Neural cell (in vitro differentiated cells): ENCODE measurements around the gene IGF2BP2. TPM values are rescaled to one million over a fixed set of nuclear protein-coding genes. Genes with fewer than 3 reads are reported as not detected.
"Not testable (repeated sequence)": the region's sequence is repeated elsewhere in the genome, so short reads cannot be mapped to it uniquely, and the experiment has no call there.

ENCODE experiments used
- H2AFZ ChIP-seq: fragments of 200-600, 300-800 bp; sonication (generic), shearing (Covaris generic); 2 replicates; pipeline ENCODE4 v1.6.0; 2014; ENCODE audit warnings: low read depth, mild to moderate bottlenecking, antibody characterized with exemption, low read length, moderate library complexity
- H3F3A ChIP-seq: fragments of 200-600 bp; shearing (Covaris generic); 2 replicates; pipeline ENCODE4 v1.6.1; 2016; ENCODE audit warnings: mild to moderate bottlenecking, moderate library complexity, mixed read lengths, antibody characterized with exemption, low read length; ENCODE audit not compliant: insufficient read depth, poor library complexity, severe bottlenecking
- H3K27ac ChIP-seq: fragments of 200-600, 300-800 bp; sonication (generic), shearing (Covaris generic); 2 replicates; pipeline ENCODE4 v1.5.1; 2014; ENCODE audit warnings: mild to moderate bottlenecking, low read length, moderate library complexity
- H3K27me3 ChIP-seq: fragments of 300-800, 200-600 bp; sonication (generic), shearing (Covaris generic); 2 replicates; pipeline ENCODE4 v1.6.0; 2014; ENCODE audit warnings: mild to moderate bottlenecking, low read depth, low read length, moderate library complexity; ENCODE audit not compliant: insufficient read depth
- H3K36me3 ChIP-seq: fragments of 300-800, 200-600 bp; sonication (generic), shearing (Covaris generic); 2 replicates; pipeline ENCODE4 v1.5.1; 2014; ENCODE audit warnings: mild to moderate bottlenecking, antibody characterized with exemption, low read length, moderate library complexity; ENCODE audit not compliant: insufficient read depth
- H3K4me2 ChIP-seq: fragments of 300-800, 200-600 bp; sonication (generic), shearing (Covaris generic); 2 replicates; pipeline ENCODE4 v1.6.0; 2014; ENCODE audit warnings: mild to moderate bottlenecking, low read length
- H3K4me3 ChIP-seq: fragments of 300-800, 200-600 bp; sonication (generic), shearing (Covaris generic); 2 replicates; pipeline ENCODE4 v1.5.1; 2014; ENCODE audit warnings: mild to moderate bottlenecking, low read length, moderate library complexity
- H3K79me2 ChIP-seq: fragments of 200-600 bp; shearing (Covaris generic); replicated peaks from 2 replicates; pipeline ENCODE4 v1.6.0; 2014; ENCODE audit warnings: mild to moderate bottlenecking, low read length, moderate library complexity; ENCODE audit not compliant: insufficient read depth
- H3K9ac ChIP-seq: fragments of 300-800, 200-600 bp; sonication (generic), shearing (Covaris generic); 2 replicates; pipeline ENCODE4 v1.6.1; 2016; ENCODE audit warnings: mild to moderate bottlenecking, low read length, mixed read lengths
- H3K9me2 ChIP-seq: fragments of 200-600 bp; shearing (Covaris generic); 2 replicates; pipeline ENCODE4 v1.6.1; 2016; ENCODE audit warnings: mild to moderate bottlenecking, low read length, mixed read lengths; ENCODE audit not compliant: insufficient read depth
- H3K9me3 ChIP-seq: fragments of 200-600, 300-800 bp; sonication (generic), shearing (Covaris generic); 2 replicates; pipeline ENCODE4 v1.6.1; 2016; ENCODE audit warnings: mild to moderate bottlenecking, mixed run types, low read length, moderate library complexity, mixed read lengths
- H4K20me1 ChIP-seq: fragments of 200-600 bp; shearing (Covaris generic); 2 replicates; pipeline ENCODE4 v1.6.1; 2016; ENCODE audit warnings: mild to moderate bottlenecking, mixed run types; ENCODE audit not compliant: insufficient read depth
- RAD21 ChIP-seq: fragments of 450-650 bp; conservative IDR thresholded peaks from 2 replicates; pipeline ENCODE4 v1.6.1; 2014; ENCODE audit warnings: antibody characterized with exemption, mild to moderate bottlenecking, moderate library complexity
- SMC3 ChIP-seq: fragments of 450-650 bp; conservative IDR thresholded peaks from 2 replicates; pipeline ENCODE4 v1.6.1; 2014; ENCODE audit warnings: antibody characterized with exemption, mild to moderate bottlenecking, moderate library complexity; ENCODE audit not compliant: poor library complexity
- TAF1 ChIP-seq: IDR thresholded peaks from 2 replicates; pipeline ENCODE4 v1.6.1; 2012; ENCODE audit warnings: low read depth
- polyA plus RNA-seq: library from polyadenylated mRNA; depleted of rRNA; stranded (reverse); fragments of >200 nt; gene quantifications from 2 replicates; pipeline ENCODE4 v1.2.3, GENCODE V29; 2014
- TF ChIP-seq, protein P1 (sequence below): fragments of 450-650 bp; IDR thresholded peaks from 2 replicates; pipeline ENCODE4 v1.5.1; 2014; ENCODE audit warnings: antibody characterized with exemption, mild to moderate bottlenecking, moderate library complexity; ENCODE audit not compliant: poor library complexity, severe bottlenecking
- TF ChIP-seq, protein P2 (sequence below): IDR thresholded peaks from 2 replicates; pipeline ENCODE4 v1.6.1; 2012; ENCODE audit warnings: borderline replicate concordance

Gene IGF2BP2
- polyA plus RNA-seq, 1 donor from 2014 or later, result 46.6 TPM

DNA sequence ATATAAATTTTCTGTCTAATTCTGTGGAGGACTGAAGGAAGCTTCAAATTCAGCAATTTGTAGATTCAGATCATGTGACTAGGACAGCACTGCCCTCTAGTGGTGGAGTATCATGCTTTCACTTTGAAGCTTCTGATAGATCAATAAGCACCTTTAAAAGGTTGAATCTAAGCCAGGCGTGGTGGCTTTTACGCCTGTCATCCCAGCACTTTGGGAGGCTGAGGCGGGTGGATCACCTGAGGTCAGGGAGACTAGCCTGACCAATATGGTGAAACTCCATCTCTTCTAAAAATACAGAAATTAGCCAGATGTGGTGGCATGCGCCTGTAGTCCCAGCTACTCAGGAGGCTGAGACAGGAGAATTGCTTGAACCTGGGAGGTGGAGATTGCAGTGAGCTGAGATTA is 56.3 kb downstream of the IGF2BP2 start:
- not testable (repeated sequence) for H3K9me2 ChIP-seq, H3F3A ChIP-seq, H3K27me3 ChIP-seq, H3K9me3 ChIP-seq, H3K9ac ChIP-seq, H3K4me3 ChIP-seq, H2AFZ ChIP-seq, H3K4me2 ChIP-seq, H3K27ac ChIP-seq, H3K36me3 ChIP-seq
- TF ChIP-seq, protein P1, sequence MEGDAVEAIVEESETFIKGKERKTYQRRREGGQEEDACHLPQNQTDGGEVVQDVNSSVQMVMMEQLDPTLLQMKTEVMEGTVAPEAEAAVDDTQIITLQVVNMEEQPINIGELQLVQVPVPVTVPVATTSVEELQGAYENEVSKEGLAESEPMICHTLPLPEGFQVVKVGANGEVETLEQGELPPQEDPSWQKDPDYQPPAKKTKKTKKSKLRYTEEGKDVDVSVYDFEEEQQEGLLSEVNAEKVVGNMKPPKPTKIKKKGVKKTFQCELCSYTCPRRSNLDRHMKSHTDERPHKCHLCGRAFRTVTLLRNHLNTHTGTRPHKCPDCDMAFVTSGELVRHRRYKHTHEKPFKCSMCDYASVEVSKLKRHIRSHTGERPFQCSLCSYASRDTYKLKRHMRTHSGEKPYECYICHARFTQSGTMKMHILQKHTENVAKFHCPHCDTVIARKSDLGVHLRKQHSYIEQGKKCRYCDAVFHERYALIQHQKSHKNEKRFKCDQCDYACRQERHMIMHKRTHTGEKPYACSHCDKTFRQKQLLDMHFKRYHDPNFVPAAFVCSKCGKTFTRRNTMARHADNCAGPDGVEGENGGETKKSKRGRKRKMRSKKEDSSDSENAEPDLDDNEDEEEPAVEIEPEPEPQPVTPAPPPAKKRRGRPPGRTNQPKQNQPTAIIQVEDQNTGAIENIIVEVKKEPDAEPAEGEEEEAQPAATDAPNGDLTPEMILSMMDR, result peak; percentile 52
- Histone ChIP-seq H3K79me2 (peaks cover 96% of the 10 kb centered on the region), H4K20me1 (peaks cover 20% of the 10 kb centered on the region)

DNA sequence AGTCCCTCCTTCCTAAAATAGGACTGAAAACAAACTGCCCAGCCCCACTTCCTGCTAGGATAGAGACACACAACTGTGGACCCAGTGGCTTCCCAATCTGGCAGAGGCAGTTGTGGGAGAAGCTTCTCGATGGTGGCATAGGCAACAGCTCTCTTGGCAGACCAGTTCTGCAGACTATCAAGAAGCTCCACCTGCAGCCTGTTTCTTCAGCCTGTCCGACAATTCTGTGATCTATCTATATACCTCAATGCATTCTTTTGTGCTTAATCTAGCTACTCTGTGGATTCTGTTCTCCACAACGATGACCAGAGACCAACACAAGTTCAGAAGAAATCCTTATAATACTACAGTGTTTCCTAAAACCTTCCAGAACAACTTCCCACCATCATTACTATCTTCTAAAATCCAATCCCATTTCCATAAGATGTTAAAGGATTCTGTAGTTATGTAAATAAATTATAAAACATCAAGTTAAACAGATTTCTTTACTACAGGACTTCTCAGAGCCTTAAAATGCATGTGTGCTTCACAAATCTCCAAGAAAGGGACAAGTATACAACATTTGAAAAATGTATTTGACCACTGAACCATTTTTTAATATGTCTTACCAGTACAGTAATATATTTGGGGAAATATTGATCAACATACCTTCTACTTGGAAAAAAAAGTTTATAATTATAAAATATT is 57.7 kb downstream of the IGF2BP2 start:
- Histone ChIP-seq H4K20me1 (peaks cover 17% of the 10 kb centered on the region), H3K79me2 (peaks cover 99% of the 10 kb centered on the region)
- TF ChIP-seq RAD21, result no peak
- TF ChIP-seq, protein P1, result no peak
- no peak for TF ChIP-seq SMC3
- no peak for TF ChIP-seq TAF1
- TF ChIP-seq, protein P2, sequence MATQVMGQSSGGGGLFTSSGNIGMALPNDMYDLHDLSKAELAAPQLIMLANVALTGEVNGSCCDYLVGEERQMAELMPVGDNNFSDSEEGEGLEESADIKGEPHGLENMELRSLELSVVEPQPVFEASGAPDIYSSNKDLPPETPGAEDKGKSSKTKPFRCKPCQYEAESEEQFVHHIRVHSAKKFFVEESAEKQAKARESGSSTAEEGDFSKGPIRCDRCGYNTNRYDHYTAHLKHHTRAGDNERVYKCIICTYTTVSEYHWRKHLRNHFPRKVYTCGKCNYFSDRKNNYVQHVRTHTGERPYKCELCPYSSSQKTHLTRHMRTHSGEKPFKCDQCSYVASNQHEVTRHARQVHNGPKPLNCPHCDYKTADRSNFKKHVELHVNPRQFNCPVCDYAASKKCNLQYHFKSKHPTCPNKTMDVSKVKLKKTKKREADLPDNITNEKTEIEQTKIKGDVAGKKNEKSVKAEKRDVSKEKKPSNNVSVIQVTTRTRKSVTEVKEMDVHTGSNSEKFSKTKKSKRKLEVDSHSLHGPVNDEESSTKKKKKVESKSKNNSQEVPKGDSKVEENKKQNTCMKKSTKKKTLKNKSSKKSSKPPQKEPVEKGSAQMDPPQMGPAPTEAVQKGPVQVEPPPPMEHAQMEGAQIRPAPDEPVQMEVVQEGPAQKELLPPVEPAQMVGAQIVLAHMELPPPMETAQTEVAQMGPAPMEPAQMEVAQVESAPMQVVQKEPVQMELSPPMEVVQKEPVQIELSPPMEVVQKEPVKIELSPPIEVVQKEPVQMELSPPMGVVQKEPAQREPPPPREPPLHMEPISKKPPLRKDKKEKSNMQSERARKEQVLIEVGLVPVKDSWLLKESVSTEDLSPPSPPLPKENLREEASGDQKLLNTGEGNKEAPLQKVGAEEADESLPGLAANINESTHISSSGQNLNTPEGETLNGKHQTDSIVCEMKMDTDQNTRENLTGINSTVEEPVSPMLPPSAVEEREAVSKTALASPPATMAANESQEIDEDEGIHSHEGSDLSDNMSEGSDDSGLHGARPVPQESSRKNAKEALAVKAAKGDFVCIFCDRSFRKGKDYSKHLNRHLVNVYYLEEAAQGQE, result no peak

More for the DNA sequence above, 57.7 kb downstream of the IGF2BP2 start:
- Histone ChIP-seq H3K27me3 (no peaks in the 10 kb centered on the region), H2AFZ (no peak overlapping the region), H3K27ac (no peak overlapping the region), H3K9me2 (no peaks in the 10 kb centered on the region), H3K9ac (no peak overlapping the region), H3K4me3 (no peak overlapping the region), H3F3A (no peaks in the 10 kb centered on the region), H3K4me2 (no peak overlapping the region), H3K9me3 (no peaks in the 10 kb centered on the region), H3K36me3 (no peaks in the 10 kb centered on the region)
